Prostate gland (tissue), 2 donors: ENCODE results near the gene HHIPL1. TPM values are rescaled to one million over a fixed set of nuclear protein-coding genes. Genes with fewer than 3 reads are reported as not detected.

Source experiments
- DNase-seq: peaks from one replicate; pipeline ENCODE4 v3.0.0-alpha.2; 2019; ENCODE audit warnings: low spot score
- H3K27ac ChIP-seq, 2 donors: fragments of 200-600 bp; sonication (generic); 2 replicates each; pipeline ENCODE4 v1.5.1; 2017 to 2019
- H3K27me3 ChIP-seq: fragments of 200-600 bp; sonication (generic); replicated peaks from 2 replicates; pipeline ENCODE4 v1.5.1; 2019; ENCODE audit not compliant: insufficient read depth
- H3K36me3 ChIP-seq, 2 donors: fragments of 200-600 bp; sonication (generic); 1 replicate in 1 of 2; 2 replicates in 1 of 2; pipeline versions ENCODE4 v1.5.1 to v1.8.1; 2017 to 2019
- H3K4me1 ChIP-seq: fragments of 200-600 bp; sonication (generic); replicated peaks from 2 replicates; pipeline ENCODE4 v1.5.1; 2019
- H3K4me3 ChIP-seq, 2 donors: fragments of 200-600 bp; sonication (generic); 2 replicates each; pipeline ENCODE4 v1.5.1; 2017 to 2019
- H3K9me3 ChIP-seq: fragments of 200-600 bp; sonication (generic); 2 replicates; pipeline ENCODE4 v1.5.1; 2017
- POLR2A ChIP-seq: fragments of 450-650 bp; IDR thresholded peaks from one replicate; pipeline ENCODE4 v1.6.1; 2016; ENCODE audit warnings: antibody characterized with exemption, mild to moderate bottlenecking
- POLR2AphosphoS5 ChIP-seq: sonication (generic); formaldehyde crosslinking; IDR thresholded peaks from one replicate; pipeline ENCODE4 v1.6.1; 2017; ENCODE audit warnings: antibody characterized with exemption
- WGBS: methylation state at CpG from one replicate; pipeline ENCODE4 v1.1.5; 2018; 5-methylcytosine and 5-hydroxymethylcytosine counted together
- intact Hi-C: fragments of 100-400 bp; cut with DNase I; formaldehyde crosslinking; loops from one replicate; pipeline ENCODE4 v1.14.2; 2022
- total RNA-seq, 2 donors: library from RNA; depleted of rRNA; stranded (reverse); fragments of >200 nt; gene quantifications; one replicate each; pipeline ENCODE4 v1.1.0, GENCODE V29; 2016
- TF ChIP-seq, protein P1 (sequence below), 4 experiments: fragments of 200-600 bp in 2 of 4; fragments of 450-650 bp in 2 of 4; sonication (generic) in 2 of 4; IDR thresholded peaks; 1 replicate in 3 of 4; 2 replicates in 1 of 4; pipeline ENCODE4 v1.5.1; 2016 to 2019; ENCODE audit warnings: antibody characterized with exemption in 4 of 4, mild to moderate bottlenecking in 2 of 4, moderate library complexity in 2 of 4

HHIPL1 gene
- total RNA-seq, 2 donors from 2014 or later, result 2.8 to 4.5 TPM

DNA sequence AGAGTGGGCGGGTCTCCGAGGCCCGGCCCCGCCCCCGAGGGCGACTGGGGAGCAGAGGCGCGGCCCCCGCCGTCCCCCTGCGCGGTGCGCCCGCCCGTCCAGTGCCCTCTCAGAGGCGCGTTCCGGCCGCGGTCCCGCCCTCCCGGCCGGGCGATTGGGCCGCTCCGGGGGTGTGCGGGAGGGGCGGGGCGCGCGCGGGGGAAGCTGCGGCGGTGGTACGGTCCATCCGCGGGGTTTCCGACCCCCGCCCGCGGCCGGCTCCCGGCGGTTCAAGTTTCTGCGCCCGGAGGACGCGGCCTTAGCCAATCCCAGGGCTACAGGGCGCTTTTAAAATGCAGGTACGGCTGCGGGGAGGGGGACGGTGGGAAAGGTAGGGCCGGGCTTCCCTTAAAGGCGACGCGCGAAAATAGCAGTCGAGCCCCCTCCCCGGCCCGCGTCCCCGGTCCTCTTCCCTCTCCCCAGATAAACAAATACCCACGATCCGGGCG lies 40.6 kb upstream of the HHIPL1 start:
- peak; percentile 94 for DNase-seq
- H3K27ac ChIP-seq, result peak overlapping the region; percentile 91 to 98
- under 1% methylated on average over 16 of the region's 65 CpGs for WGBS
- peaks cover 13% of the 10 kb centered on the region for H3K4me1 ChIP-seq
- peak; percentile 84 for TF ChIP-seq POLR2AphosphoS5
- TF ChIP-seq POLR2A, result peak; percentile 81
- TF ChIP-seq, protein P1, sequence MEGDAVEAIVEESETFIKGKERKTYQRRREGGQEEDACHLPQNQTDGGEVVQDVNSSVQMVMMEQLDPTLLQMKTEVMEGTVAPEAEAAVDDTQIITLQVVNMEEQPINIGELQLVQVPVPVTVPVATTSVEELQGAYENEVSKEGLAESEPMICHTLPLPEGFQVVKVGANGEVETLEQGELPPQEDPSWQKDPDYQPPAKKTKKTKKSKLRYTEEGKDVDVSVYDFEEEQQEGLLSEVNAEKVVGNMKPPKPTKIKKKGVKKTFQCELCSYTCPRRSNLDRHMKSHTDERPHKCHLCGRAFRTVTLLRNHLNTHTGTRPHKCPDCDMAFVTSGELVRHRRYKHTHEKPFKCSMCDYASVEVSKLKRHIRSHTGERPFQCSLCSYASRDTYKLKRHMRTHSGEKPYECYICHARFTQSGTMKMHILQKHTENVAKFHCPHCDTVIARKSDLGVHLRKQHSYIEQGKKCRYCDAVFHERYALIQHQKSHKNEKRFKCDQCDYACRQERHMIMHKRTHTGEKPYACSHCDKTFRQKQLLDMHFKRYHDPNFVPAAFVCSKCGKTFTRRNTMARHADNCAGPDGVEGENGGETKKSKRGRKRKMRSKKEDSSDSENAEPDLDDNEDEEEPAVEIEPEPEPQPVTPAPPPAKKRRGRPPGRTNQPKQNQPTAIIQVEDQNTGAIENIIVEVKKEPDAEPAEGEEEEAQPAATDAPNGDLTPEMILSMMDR (IDR thresholded peaks at IDR 0.05), result peak in 1 of 4 experiments; percentile 2
- peak overlapping the region; percentile 63 to 74 for H3K4me3 ChIP-seq
- no peaks in the 10 kb centered on the region for H3K36me3 ChIP-seq
- H3K9me3 ChIP-seq, result no peaks in the 10 kb centered on the region
- intact Hi-C loops, result loop anchor here (2.0 to 5.0 kb wide), 2 partner anchors 42 to 82 kb away; no protein-coding TSS in a partner anchor
- no peaks in the 10 kb centered on the region for H3K27me3 ChIP-seq

DNA sequence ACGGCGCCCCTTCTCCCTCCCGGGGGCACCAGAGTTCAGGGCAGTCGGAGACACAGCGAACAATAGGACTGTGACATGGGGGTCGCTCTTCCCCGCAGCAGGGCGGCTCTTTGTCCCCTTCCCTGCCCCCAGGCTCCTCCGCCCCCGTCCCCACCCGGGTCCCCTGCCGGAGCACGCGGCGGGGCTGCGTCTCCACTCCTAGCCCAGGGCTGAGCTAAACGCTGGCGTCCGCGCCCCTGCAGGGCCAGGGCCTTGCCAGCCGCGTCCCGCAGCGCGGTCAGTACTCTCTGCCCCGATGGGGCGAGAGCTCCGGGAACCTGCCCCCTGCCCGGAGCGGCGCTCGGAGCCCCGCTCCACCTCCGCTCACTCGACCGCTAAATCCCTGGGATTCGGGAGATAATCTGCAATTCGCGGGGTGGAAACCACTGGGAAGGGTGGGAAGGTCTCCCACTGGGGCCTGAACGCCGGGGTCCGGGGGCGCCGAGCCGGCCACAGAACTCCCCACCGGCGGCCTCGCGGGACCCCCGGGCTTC lies 40.1 kb upstream of the HHIPL1 start:
- intact Hi-C loops, result loop anchor here (2.0 to 5.0 kb wide), 2 partner anchors 43 to 82 kb away; no protein-coding TSS in a partner anchor
- TF ChIP-seq, protein P1 (IDR thresholded peaks at IDR 0.05), result no peak
- TF ChIP-seq POLR2AphosphoS5, result no peak
- TF ChIP-seq POLR2A, result no peak
- Histone ChIP-seq H3K36me3 (no peaks in the 10 kb centered on the region), H3K9me3 (no peaks in the 10 kb centered on the region), H3K4me3 (peak overlapping the region; percentile 63 to 74), H3K27me3 (no peaks in the 10 kb centered on the region), H3K4me1 (peaks cover 13% of the 10 kb centered on the region), H3K27ac (peak overlapping the region; percentile 91 to 98)
- WGBS, result under 1% methylated on average over 50 of the region's 50 CpGs
- no peak for DNase-seq

DNA sequence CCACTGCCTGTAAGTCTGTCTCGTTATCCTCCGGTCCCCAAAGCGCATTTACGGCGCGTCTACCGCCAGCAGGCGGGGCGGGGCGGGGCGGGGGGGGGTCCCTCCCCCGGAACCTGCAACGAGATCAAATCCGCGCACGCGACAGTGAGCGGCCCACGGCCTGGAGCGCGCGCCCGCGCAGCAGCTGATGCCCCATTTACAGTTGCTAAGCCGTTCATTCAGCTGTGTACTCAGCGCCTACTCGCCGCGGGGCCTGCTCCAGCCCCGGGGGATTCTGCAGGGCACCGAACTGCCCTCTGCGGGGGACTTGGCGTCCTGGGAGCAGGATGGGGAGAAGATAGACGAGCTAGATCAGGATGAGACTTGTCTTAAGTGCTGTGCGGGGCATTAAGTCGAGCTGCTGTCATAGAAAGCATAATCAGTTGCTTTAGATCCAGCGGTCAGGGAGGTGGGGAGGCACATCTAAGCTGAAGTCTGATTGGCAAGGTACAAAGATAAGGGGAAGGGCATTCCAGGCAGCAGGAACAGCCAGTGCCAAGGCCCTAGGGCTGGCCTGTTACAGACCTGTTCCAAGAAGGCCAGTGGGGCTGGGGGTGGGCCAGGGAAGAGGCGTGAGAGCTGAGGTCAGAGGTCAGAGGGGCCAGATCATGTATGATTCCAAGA lies 39.5 kb upstream of the HHIPL1 start:
- Histone ChIP-seq H3K36me3 (no peaks in the 10 kb centered on the region), H3K9me3 (no peaks in the 10 kb centered on the region), H3K27me3 (no peaks in the 10 kb centered on the region), H3K4me1 (peaks cover 13% of the 10 kb centered on the region), H3K27ac (peak overlapping the region; percentile 91 to 98), H3K4me3 (peak overlapping the region; percentile 63 to 74)
- WGBS, result 2% methylated on average over 38 of the region's 38 CpGs
- TF ChIP-seq, protein P1 (IDR thresholded peaks at IDR 0.05), result no peak
- TF ChIP-seq POLR2AphosphoS5 (peak; percentile 46), POLR2A (no peak)
- DNase-seq, result peak; percentile 65
- intact Hi-C loops, result loop anchor here (2.0 kb wide), 1 partner anchor 83 kb away; no protein-coding TSS in a partner anchor

DNA sequence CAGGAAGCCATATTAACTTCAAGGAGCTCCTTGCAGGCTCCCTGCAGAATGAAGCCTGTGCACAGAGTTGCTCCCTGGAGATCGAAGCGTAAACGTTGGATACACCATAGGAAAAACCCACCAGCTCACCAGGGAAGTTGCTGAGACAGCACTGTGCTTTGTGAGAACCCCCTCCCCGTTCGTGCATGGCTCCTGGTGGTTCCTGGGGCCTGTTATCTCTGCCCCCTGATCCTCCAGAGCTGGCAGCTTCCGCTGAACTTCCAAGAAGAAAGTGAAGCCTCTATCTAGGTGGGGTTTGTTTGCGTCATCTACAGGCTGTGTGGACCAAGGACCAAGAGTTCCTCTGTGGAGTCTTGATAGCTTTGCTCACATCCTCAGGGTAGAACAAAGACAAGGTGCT lies 38.6 kb upstream of the HHIPL1 start:
- no peaks in the 10 kb centered on the region for H3K36me3 ChIP-seq
- TF ChIP-seq, protein P1 (IDR thresholded peaks at IDR 0.05), result no peak
- TF ChIP-seq POLR2A, result no peak
- TF ChIP-seq POLR2AphosphoS5, result no peak
- DNase-seq, result no peak
- peaks cover 7% of the 10 kb centered on the region for H3K4me1 ChIP-seq
- intact Hi-C loops, result no loop called here
- no peaks in the 10 kb centered on the region for H3K27me3 ChIP-seq
- H3K9me3 ChIP-seq, result no peaks in the 10 kb centered on the region
- no peak overlapping the region for H3K27ac ChIP-seq
- 75% methylated on average over 7 of the region's 7 CpGs for WGBS
- no peak overlapping the region for H3K4me3 ChIP-seq
